H1 (cell line): ENCODE measurements around the gene L3MBTL3.

Source experiments
- CTCF ChIP-seq, 3 experiments: IDR thresholded peaks; 1 replicate in 2 of 3; 2 replicates in 1 of 3; pipeline versions ENCODE4 v1.5.1 to v1.6.1; 2011; ENCODE audit warnings: low read length in 3 of 3, mild to moderate bottlenecking in 3 of 3, inconsistent platforms in 2 of 3, low read depth in 1 of 3, moderate library complexity in 1 of 3; ENCODE audit not compliant: insufficient read depth in 1 of 3; ENCODE audit errors: control extremely low read depth in 1 of 3
- EP300 ChIP-seq, 2 experiments: IDR thresholded peaks; 1 replicate in 1 of 2; 2 replicates in 1 of 2; pipeline ENCODE4 v1.6.1; 2011 to 2012; ENCODE audit warnings: low read depth in 2 of 2, low read length in 2 of 2, mild to moderate bottlenecking in 2 of 2, borderline replicate concordance in 1 of 2, inconsistent platforms in 1 of 2, moderate library complexity in 1 of 2
- HDAC6 ChIP-seq: IDR thresholded peaks from one replicate; pipeline ENCODE4 v1.7.1; 2012; ENCODE audit warnings: low read depth, mild to moderate bottlenecking, inconsistent platforms, low read length, moderate library complexity
- JUND ChIP-seq: IDR thresholded peaks from 2 replicates; pipeline ENCODE4 v1.6.1; 2011; ENCODE audit warnings: mild to moderate bottlenecking, improper control_type of control experiment, low read length
- MAX ChIP-seq: IDR thresholded peaks from 2 replicates; pipeline ENCODE4 v1.6.1; 2012; ENCODE audit warnings: inconsistent platforms
- RAD21 ChIP-seq, 2 experiments: IDR thresholded peaks in 1 of 2; conservative IDR thresholded peaks in 1 of 2; 2 replicates each; pipeline ENCODE4 v1.6.1; 2011; ENCODE audit warnings: low read depth in 2 of 2, low read length in 2 of 2, improper control_type of control experiment in 1 of 2, inconsistent platforms in 1 of 2, mild to moderate bottlenecking in 1 of 2, moderate library complexity in 1 of 2
- USF2 ChIP-seq: IDR thresholded peaks from 2 replicates; pipeline ENCODE4 v1.6.1; 2011; ENCODE audit warnings: low read length, improper control_type of control experiment
- ZNF274 ChIP-seq: IDR thresholded peaks from 2 replicates; pipeline ENCODE4 v1.7.0; 2012; ENCODE audit warnings: low read length, borderline replicate concordance; ENCODE audit errors: extremely low read depth

GRCh38 chr6:130129762-130130246 is 111.4 kb downstream of the L3MBTL3 start:
- TF ChIP-seq MAX = no peak
- no peak for TF ChIP-seq EP300 (IDR thresholded peaks at IDR 0.05; ENCODE audit: borderline replicate concordance in 1 of 2, low read depth in 2 of 2, low read length in 2 of 2)
- TF ChIP-seq JUND = no peak
- no peak for TF ChIP-seq HDAC6
- no peak for TF ChIP-seq USF2
- TF ChIP-seq RAD21 (IDR thresholded peaks at IDR 0.05 in 1 of 2, conservative IDR thresholded peaks at IDR 0.05 in 1 of 2; ENCODE audit: low read depth in 2 of 2, low read length in 2 of 2) = no peak
- TF ChIP-seq CTCF (IDR thresholded peaks at IDR 0.05; ENCODE audit: control extremely low read depth in 1 of 3, insufficient read depth in 1 of 3, low read depth in 1 of 3, low read length in 3 of 3) = no peak
- TF ChIP-seq ZNF274 = no peak
